GM18517 (cell line): ENCODE results near the gene CHST11.

Experiments used
- ATAC-seq: cut with Tn5 transposase; IDR thresholded peaks from one replicate; pipeline ENCODE4 v1.9.1; 2021; ENCODE audit warnings: mild to moderate bottlenecking, moderate library complexity; ENCODE audit not compliant: unreplicated experiment

CHST11 gene

GRCh38 chr12:104709692-104710435 is 253.1 kb downstream of the CHST11 start:
- no peak for ATAC-seq

GRCh38 chr12:104710940-104711689 is 254.4 kb downstream of the CHST11 start:
- ATAC-seq, result no peak

- no peak for ATAC-seq
Measured at GRCh38 chr12:104712477-104712876, 255.7 kb downstream of the CHST11 start.

- no peak for ATAC-seq
Measured at GRCh38 chr12:104712968-104713367, 256.2 kb downstream of the CHST11 start.

- no peak for ATAC-seq
Measured at GRCh38 chr12:104713444-104713843, 256.7 kb downstream of the CHST11 start.

- no peak for ATAC-seq
Measured at GRCh38 chr12:104714369-104714768, 257.6 kb downstream of the CHST11 start.

GRCh38 chr12:104716172-104716571 is 259.4 kb downstream of the CHST11 start:
- ATAC-seq, result no peak

GRCh38 chr12:104718304-104718929 is 261.7 kb downstream of the CHST11 start:
- no peak for ATAC-seq

GRCh38 chr12:104719700-104720338 is 263.1 kb downstream of the CHST11 start:
- no peak for ATAC-seq

- no peak for ATAC-seq
Measured at GRCh38 chr12:104720339-104721038, 263.7 kb downstream of the CHST11 start.

GRCh38 chr12:104721039-104721405 is 264.3 kb downstream of the CHST11 start:
- no peak for ATAC-seq

GRCh38 chr12:104721936-104722335 is 265.2 kb downstream of the CHST11 start:
- ATAC-seq, result no peak

- no peak for ATAC-seq
Measured at GRCh38 chr12:104722601-104723534, 266.1 kb downstream of the CHST11 start.

- ATAC-seq, result no peak
Measured at GRCh38 chr12:104723895-104724294, 267.1 kb downstream of the CHST11 start.

GRCh38 chr12:104724992-104725585 is 268.3 kb downstream of the CHST11 start:
- no peak for ATAC-seq

- ATAC-seq, result no peak
Measured at GRCh38 chr12:104725610-104726009, 268.9 kb downstream of the CHST11 start.

GRCh38 chr12:104727726-104728465 is 271.1 kb downstream of the CHST11 start:
- no peak for ATAC-seq

GRCh38 chr12:104729091-104729490 is 272.3 kb downstream of the CHST11 start:
- ATAC-seq, result no peak
